H4 (cell line): ENCODE data around the gene ADAM11. TPM values are rescaled to one million over a fixed set of nuclear protein-coding genes. Genes with fewer than 3 reads are reported as not detected.

Experiments
- DNase-seq: peaks from one replicate; pipeline ENCODE4 v3.0.0-alpha.2; 2015; ENCODE audit warnings: low spot score
- total RNA-seq: library from RNA; depleted of rRNA; stranded (reverse); fragments of >200 nt; shearing (Covaris generic); gene quantifications from 2 replicates; pipeline ENCODE4 v1.2.3, GENCODE V29; 2014

The ADAM11 gene
- total RNA-seq, 1 experiment from 2014 or later, result 1.4 TPM

- DNase-seq, result peak; percentile 99
Measured at GRCh38 chr17:44775136-44775837, 16.5 kb downstream of the ADAM11 start.

GRCh38 chr17:44775838-44776621, 17.2 kb downstream of the ADAM11 start:
- peak; percentile 47 for DNase-seq

GRCh38 chr17:44776628-44777393, 18.0 kb downstream of the ADAM11 start:
- no peak for DNase-seq

- DNase-seq, result no peak
Measured at GRCh38 chr17:44777394-44778348, 18.9 kb downstream of the ADAM11 start.

GRCh38 chr17:44778656-44779210, 19.9 kb downstream of the ADAM11 start:
- DNase-seq, result no peak

- DNase-seq, result peak; percentile 80
Measured at GRCh38 chr17:44779211-44780025, 20.6 kb downstream of the ADAM11 start.

GRCh38 chr17:44780161-44780560, 21.4 kb downstream of the ADAM11 start:
- DNase-seq, result no peak

GRCh38 chr17:44780845-44781480, 22.2 kb downstream of the ADAM11 start:
- DNase-seq, result no peak

GRCh38 chr17:44781551-44782325, 22.9 kb downstream of the ADAM11 start:
- no peak for DNase-seq

- DNase-seq, result no peak
Measured at GRCh38 chr17:44782326-44782850, 23.6 kb downstream of the ADAM11 start.

- peak; percentile 10 for DNase-seq
Measured at GRCh38 chr17:44785921-44786320, 27.1 kb downstream of the ADAM11 start.

- DNase-seq, result peak; percentile 5
Measured at GRCh38 chr17:44786551-44787081, 27.8 kb downstream of the ADAM11 start.

GRCh38 chr17:44787271-44787940, 28.6 kb downstream of the ADAM11 start:
- peak; percentile 2 for DNase-seq

- DNase-seq, result peak; percentile 2
Measured at GRCh38 chr17:44788139-44788538, 29.4 kb downstream of the ADAM11 start.

- no peak for DNase-seq
Measured at GRCh38 chr17:44792276-44792675, 33.5 kb downstream of the ADAM11 start.

- DNase-seq, result peak; percentile 3
Measured at GRCh38 chr17:44793885-44794842, 35.4 kb downstream of the ADAM11 start.
